GM10266 (cell line): ENCODE measurements around the gene C6orf136.

Experiments
- DNase-seq: peaks from one replicate; pipeline ENCODE4 v3.0.0; 2012; ENCODE audit errors: extremely low spot score
- CTCF ChIP-seq: IDR thresholded peaks from 2 replicates; pipeline ENCODE4 v1.5.1; 2012; ENCODE audit warnings: mild to moderate bottlenecking, low read depth; ENCODE audit not compliant: control insufficient read depth, insufficient read depth; ENCODE audit errors: missing control alignments

C6orf136 gene

GRCh38 chr6:30682143-30683117 lies 35.5 kb downstream of the C6orf136 start:
- TF ChIP-seq CTCF = no peak
- peak; percentile 81 for DNase-seq

DNA sequence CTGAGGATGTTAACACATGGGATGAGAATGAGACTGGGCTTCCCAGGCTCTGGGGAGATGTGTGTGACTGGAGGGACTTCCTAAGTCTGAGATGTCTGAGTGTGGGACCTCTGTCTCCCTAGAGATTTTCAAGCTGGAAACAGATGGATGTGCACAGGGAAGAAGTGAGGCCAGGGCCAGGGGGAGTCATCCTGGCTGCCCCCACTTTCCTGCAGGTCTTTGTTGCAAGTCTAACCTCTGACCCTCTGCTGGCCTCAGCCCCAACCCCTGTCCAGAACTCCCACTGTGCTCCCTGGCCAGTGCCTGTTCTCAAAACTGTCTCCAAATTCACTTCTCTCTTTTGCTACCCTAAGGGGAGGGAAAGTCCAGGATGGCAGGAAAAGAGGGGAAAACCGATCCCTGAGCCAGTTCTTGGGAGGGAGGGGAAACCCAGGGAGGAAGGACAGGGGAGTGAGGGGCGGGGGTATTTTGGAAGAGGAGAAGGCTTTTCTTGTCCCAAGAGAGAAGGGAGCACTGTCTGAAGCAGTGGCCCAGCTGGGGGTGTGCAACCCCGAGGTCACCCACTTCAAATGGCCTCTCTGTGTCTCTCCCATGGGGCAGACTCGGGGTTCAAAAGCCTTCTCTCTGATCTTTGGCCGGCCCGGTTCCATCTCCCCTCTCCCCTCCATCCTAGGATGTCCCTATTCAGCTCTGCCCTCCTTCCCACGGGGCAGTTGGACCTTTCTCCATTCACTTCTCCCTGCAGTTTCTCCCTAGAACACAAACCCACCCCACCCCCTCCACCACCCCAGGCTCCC lies 36.4 kb downstream of the C6orf136 start:
- peak; percentile 6 for DNase-seq
- TF ChIP-seq CTCF = no peak

DNA sequence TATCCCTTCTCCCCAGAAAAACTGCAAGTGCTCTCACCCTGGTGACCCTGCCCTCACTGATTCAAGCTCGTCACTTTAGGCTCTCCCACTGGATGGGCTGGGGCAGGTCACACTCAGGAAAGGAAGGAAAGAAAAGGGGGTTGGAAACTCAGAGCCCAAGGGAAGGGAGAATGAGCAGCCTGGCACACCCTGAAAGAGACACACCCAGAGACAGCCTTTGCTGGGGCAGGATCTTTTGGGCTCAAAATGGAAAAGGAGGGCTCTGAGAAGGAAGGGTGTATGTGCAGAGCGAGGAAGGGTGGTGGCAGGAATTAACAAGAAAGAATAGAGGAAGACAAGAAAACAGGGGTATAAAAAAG lies 37.0 kb downstream of the C6orf136 start:
- TF ChIP-seq CTCF = no peak
- DNase-seq = no peak

GRCh38 chr6:30684386-30685156 lies 37.6 kb downstream of the C6orf136 start:
- TF ChIP-seq CTCF = no peak
- peak; percentile 68 for DNase-seq

- DNase-seq = no peak
These were observed 38.5 kb downstream of the C6orf136 start for GRCh38 chr6:30685157-30686008.

More at GRCh38 chr6:30685157-30686008, 38.5 kb downstream of the C6orf136 start:
- TF ChIP-seq CTCF = peak; percentile 50
